ENCODE results near the gene NFIC.

NFIC gene

DNA sequence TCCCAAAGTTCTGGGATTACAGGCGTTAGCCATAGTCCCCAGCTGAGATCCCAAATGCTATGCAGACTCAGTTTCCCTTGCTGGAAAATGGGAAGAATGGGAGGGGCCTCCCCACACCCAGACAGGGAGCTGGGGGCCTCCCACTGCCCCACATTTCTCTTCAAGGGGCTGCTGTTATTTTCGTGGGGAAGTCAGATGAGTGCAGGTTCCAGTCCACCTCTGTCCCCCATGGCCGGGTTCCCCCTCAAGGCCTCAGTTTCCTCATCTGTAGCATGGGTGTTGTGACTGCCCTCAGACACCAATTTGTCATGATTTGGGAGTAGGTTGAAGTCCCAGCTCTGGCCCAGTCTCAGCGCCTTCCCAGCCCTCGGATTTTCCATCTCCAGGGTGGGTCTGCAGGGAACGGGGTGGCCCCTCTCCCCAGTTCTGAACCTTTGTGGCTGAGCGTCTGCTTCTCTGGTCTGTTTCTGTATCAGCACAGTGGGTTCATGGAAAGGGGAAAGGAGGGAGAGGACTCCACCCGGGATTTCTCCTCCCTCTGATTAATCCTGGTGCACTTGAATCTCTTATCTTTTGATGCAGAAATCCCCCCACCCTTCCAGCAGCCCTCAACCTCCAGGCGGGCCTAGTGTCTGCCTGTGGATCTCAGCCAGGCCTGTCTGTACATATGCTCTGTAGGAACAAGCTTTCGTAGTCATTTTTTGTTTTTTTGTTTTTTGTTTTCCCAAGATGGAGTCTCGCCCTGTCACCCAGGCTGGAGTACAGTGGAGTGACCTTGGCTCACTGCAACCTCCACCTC is 12.2 kb downstream of the NFIC start:
- Histone ChIP-seq H3K4me3 (ENCODE audit: low read depth, low read length) (no peak overlapping the region), H3K4me1 (ENCODE audit: control insufficient read depth, insufficient read depth, low read length) (no peaks in the 10 kb centered on the region; the same call in 1 of the 2 replicates), H3K27ac (ENCODE audit: low read depth, low read length) (no peak overlapping the region), H3K9ac (ENCODE audit: low read length) (no peak overlapping the region), H3K9me3 (ENCODE audit: control insufficient read depth, insufficient read depth, low read depth, low read length) (no peaks in the 10 kb centered on the region), H3K27me3 (ENCODE audit: control insufficient read depth, insufficient read depth, low read length) (peaks cover 29% of the 10 kb centered on the region), H3K36me3 (ENCODE audit: control insufficient read depth, insufficient read depth, low read length) (no peaks in the 10 kb centered on the region)

DNA sequence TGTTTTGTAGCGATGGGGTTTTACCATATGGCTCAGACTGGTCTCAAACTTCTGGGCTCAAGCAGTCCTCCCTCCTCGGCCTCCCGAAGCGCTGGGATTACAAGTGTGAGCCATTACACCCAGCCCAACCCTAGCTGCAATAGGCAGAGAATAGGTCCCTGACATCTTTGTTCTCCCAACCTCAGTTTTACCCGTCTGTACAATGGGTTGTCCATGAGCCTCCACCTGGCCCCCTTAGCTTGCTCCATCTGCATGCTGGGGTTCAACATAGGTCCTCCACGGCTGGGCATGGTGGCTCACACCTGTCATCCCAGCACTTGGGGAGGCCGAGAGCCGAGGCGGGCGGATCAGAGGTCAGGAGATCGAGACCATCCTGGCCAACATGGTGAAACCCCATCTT is 14.4 kb downstream of the NFIC start:
- Histone ChIP-seq H3K9ac (ENCODE audit: low read length) (no peak overlapping the region), H3K4me1 (ENCODE audit: control insufficient read depth, insufficient read depth, low read length) (no peaks in the 10 kb centered on the region), H3K36me3 (ENCODE audit: control insufficient read depth, insufficient read depth, low read length) (no peaks in the 10 kb centered on the region), H3K27ac (ENCODE audit: low read depth, low read length) (no peak overlapping the region), H3K9me3 (ENCODE audit: control insufficient read depth, insufficient read depth, low read depth, low read length) (no peaks in the 10 kb centered on the region), H3K4me3 (ENCODE audit: low read depth, low read length) (no peak overlapping the region), H3K27me3 (ENCODE audit: control insufficient read depth, insufficient read depth, low read length) (0 out of 2 replicates have a peak, but pooled peaks cover 10% of the 10 kb centered on the region)

DNA sequence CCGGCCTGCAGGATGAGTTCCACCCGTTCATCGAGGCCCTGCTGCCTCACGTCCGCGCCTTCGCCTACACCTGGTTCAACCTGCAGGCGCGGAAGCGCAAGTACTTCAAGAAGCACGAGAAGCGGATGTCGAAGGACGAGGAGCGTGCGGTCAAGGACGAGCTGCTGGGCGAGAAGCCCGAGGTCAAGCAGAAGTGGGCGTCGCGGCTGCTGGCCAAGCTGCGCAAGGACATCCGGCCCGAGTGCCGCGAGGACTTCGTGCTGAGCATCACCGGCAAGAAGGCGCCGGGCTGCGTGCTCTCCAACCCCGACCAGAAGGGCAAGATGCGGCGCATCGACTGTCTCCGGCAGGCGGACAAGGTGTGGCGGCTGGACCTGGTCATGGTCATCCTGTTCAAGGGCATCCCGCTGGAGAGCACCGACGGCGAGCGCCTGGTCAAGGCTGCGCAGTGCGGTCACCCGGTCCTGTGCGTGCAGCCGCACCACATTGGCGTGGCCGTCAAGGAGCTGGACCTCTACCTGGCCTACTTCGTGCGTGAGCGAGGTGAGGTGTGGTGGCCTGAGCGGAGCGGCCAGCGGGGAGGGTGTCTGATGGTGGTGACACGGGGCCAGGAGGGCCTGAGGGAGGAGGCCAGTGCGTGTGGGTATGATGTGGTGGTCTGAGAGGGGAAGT is 15.5 kb downstream of the NFIC start:
- H3K9me3 ChIP-seq (ENCODE audit: control insufficient read depth, insufficient read depth, low read depth, low read length), result no peaks in the 10 kb centered on the region
- H3K27ac ChIP-seq (ENCODE audit: low read depth, low read length), result no peak overlapping the region
- no peak overlapping the region for H3K9ac ChIP-seq (ENCODE audit: low read length)
- H3K4me1 ChIP-seq (ENCODE audit: control insufficient read depth, insufficient read depth, low read length), result no peaks in the 10 kb centered on the region
- H3K27me3 ChIP-seq (ENCODE audit: control insufficient read depth, insufficient read depth, low read length), result 0 out of 2 replicates have a peak, but pooled peaks cover 8% of the 10 kb centered on the region
- H3K4me3 ChIP-seq (ENCODE audit: low read depth, low read length), result no peak overlapping the region
- H3K36me3 ChIP-seq (ENCODE audit: control insufficient read depth, insufficient read depth, low read length), result no peaks in the 10 kb centered on the region

DNA sequence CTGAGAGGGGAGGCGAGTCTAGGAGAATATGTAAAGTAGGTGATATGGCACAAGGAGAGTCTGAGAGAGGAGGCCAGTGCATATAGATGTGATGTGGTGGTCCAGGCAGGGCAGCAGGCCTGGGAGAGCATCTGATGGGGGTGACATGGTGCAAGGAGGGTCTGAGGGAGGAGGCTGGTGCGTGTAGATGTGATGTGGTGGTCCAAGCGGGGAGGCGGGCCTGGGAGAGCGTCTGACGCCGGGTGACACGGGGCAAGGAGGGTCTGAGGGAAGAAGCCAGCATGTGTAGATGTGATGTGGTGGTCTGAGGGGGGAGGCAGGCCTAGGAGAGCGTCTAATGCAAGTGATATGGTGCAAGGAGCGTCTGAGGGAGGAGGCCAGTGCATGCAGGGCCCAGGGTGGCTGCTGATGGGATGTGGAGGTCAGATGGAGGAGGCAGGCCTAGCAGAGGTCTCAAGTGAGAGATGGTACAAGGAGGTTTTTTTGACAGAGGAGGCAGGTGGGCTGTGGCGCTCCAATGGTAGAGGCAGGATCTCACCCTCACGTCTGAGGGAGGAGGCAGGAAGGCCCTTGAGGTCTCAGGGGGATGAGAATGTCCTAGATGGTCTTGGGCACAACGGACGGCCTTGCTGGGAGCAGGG is 16.2 kb downstream of the NFIC start:
- H3K4me1 ChIP-seq (ENCODE audit: control insufficient read depth, insufficient read depth, low read length), result no peaks in the 10 kb centered on the region
- H3K9me3 ChIP-seq (ENCODE audit: control insufficient read depth, insufficient read depth, low read depth, low read length), result no peaks in the 10 kb centered on the region
- H3K4me3 ChIP-seq (ENCODE audit: low read depth, low read length), result no peak overlapping the region
- H3K27ac ChIP-seq (ENCODE audit: low read depth, low read length), result no peak overlapping the region
- H3K9ac ChIP-seq (ENCODE audit: low read length), result no peak overlapping the region
- H3K36me3 ChIP-seq (ENCODE audit: control insufficient read depth, insufficient read depth, low read length), result no peaks in the 10 kb centered on the region
- H3K27me3 ChIP-seq (ENCODE audit: control insufficient read depth, insufficient read depth, low read length), result 0 out of 2 replicates have a peak, but pooled peaks cover 8% of the 10 kb centered on the region

DNA sequence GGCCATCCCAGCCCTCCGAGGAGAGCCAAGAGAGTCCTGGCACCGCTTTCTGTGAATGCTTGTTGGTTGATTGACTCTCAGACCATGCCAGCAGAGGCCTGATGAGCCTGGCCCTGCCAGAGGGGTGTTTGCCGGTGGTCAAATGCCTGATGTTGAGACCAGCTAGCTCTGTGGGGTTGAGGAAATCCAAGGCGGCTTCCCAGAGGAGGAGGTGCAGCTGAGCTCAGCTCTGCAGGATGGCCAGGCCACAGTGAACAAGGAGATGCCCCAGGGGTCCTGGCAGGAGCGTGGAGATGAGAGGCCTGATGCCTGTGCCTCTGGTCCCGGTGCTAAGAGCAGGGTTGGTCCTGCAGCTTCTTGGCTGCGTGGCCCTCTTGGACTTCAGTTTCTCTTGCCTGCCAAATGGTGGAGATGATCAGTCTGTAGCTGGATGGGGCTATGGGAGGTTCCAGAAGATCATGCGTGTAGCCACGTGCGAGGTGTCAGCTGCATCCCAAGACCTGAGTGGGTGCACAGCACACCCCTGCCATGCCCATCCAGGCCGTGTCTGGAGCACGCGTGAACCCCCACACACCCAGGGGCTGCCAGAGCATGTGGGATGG is 16.8 kb downstream of the NFIC start:
- H3K4me3 ChIP-seq (ENCODE audit: low read depth, low read length), result no peak overlapping the region
- no peaks in the 10 kb centered on the region for H3K4me1 ChIP-seq (ENCODE audit: control insufficient read depth, insufficient read depth, low read length)
- no peak overlapping the region for H3K27ac ChIP-seq (ENCODE audit: low read depth, low read length)
- H3K36me3 ChIP-seq (ENCODE audit: control insufficient read depth, insufficient read depth, low read length), result no peaks in the 10 kb centered on the region
- H3K9me3 ChIP-seq (ENCODE audit: control insufficient read depth, insufficient read depth, low read depth, low read length), result no peaks in the 10 kb centered on the region
- 0 out of 2 replicates have a peak, but pooled peaks cover 8% of the 10 kb centered on the region for H3K27me3 ChIP-seq (ENCODE audit: control insufficient read depth, insufficient read depth, low read length)
- no peak overlapping the region for H3K9ac ChIP-seq (ENCODE audit: low read length)

DNA sequence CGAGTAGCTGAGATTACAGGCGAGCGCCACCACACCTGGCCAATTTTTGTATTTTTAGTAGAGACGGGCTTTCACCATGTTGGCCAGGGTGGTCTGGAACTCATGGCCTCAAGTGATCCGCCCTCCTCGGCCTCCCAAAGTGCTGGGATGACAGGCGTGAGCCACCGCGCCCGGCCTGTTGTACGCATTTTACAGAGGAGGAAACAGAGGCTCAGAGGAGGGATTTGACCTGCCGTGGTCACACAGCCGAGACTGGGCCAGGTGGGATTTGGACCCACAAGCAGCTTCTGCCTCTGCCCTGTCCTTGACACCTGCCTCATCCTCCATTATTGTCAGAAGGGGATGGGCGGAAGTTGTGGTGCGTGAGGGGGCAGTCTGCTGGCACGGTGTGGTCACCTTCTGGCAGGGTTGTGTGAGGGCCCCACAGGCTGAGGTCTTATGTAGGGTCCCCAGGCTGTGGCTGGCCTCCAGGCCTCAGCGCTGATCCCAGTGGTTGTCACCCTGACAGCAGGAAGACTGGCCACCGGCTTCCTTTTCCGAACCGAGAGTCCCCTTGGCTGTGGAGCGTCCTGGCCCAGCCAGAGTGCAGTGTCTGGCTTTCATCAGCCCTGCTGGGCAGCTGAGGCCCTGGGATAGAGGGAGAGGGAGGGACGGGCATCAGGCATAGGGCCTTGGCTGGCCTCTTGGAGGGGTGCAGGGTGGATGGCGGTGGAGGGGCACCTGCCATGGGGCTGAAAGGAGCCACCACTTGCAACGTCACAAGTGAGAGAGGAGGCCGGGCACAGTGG is 20.3 kb downstream of the NFIC start:
- Histone ChIP-seq H3K27me3 (ENCODE audit: control insufficient read depth, insufficient read depth, low read length) (0 out of 2 replicates have a peak, but pooled peaks cover 12% of the 10 kb centered on the region), H3K9ac (ENCODE audit: low read length) (no peak overlapping the region), H3K27ac (ENCODE audit: low read depth, low read length) (no peak overlapping the region), H3K4me3 (ENCODE audit: low read depth, low read length) (no peak overlapping the region), H3K36me3 (ENCODE audit: control insufficient read depth, insufficient read depth, low read length) (no peaks in the 10 kb centered on the region), H3K9me3 (ENCODE audit: control insufficient read depth, insufficient read depth, low read depth, low read length) (no peaks in the 10 kb centered on the region), H3K4me1 (ENCODE audit: control insufficient read depth, insufficient read depth, low read length) (peaks cover 7% of the 10 kb centered on the region; the same call in 1 of the 2 replicates)

DNA sequence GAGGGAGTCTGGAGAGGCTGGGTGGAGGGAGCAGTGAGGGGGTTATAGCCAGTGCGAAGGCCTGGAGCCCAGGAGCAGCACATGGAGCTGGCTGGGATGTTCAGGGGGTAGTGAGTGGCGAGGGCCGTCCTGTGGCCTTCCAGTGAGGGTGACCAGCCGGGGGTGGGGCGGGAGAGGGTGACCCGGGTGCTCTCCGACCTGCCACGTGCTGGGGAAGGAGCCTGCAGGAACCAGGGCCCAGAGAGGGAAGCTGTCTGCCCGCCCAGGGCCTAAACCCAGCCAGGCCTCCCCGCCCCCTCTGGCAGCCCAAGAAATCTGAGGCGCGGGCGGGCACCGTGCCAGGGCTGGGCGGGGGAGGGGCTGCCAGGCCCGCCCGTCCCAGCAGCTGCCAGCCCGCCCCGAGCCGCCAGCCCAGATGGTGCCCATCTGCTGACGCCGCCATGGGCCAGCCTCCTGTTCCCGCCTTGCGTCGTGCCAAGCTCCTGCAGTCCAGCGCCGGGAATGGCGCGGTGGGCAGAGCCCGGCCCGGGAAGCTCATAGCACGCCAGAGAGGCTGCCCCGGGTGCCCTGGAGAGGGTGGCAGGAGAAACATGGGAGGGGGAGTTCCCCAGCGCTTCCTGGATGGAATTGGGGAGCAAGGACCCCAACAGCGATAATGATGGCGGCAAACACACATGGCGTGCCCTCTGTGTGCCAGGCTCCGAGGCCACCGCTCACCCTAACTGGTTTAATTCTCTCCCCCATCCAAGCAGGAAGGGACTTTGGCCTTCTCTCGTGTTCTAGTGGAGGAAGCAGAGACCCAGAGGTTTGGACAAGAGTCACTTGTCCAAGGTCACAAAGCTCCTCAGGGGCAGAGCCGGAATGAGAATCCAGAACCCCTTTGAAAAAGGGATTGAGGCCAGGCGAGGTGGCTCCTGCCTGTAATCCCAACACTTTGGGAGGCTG is 21.5 kb downstream of the NFIC start:
- Histone ChIP-seq H3K27me3 (ENCODE audit: control insufficient read depth, insufficient read depth, low read length) (0 out of 2 replicates have a peak, but pooled peaks cover 10% of the 10 kb centered on the region), H3K4me1 (ENCODE audit: control insufficient read depth, insufficient read depth, low read length) (peaks cover 7% of the 10 kb centered on the region; the same call in 1 of the 2 replicates)

DNA sequence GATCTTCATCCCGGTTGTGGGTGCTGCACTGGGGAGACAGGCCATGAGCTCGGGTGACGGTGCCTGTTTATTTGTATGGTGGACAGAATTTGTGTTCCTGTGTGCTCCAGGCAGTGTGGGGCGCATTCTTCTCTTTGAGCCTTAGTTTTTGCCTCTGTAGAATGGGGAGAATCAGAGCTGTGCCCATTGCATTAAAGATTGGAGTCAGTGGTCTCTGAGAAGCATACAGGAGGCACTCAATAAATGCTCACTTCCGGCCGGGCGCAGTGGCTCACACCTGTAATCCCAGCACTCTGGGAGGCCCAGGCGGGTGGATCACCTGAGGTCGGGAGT is 23.0 kb downstream of the NFIC start:
- no peak overlapping the region for H3K27ac ChIP-seq (ENCODE audit: low read depth, low read length)
- peaks cover 7% of the 10 kb centered on the region; the same call in 1 of the 2 replicates for H3K4me1 ChIP-seq (ENCODE audit: control insufficient read depth, insufficient read depth, low read length)
- H3K27me3 ChIP-seq (ENCODE audit: control insufficient read depth, insufficient read depth, low read length), result 0 out of 2 replicates have a peak, but pooled peaks cover 6% of the 10 kb centered on the region
- no peaks in the 10 kb centered on the region for H3K9me3 ChIP-seq (ENCODE audit: control insufficient read depth, insufficient read depth, low read depth, low read length)
- no peaks in the 10 kb centered on the region for H3K36me3 ChIP-seq (ENCODE audit: control insufficient read depth, insufficient read depth, low read length)
- H3K4me3 ChIP-seq (ENCODE audit: low read depth, low read length), result no peak overlapping the region
- H3K9ac ChIP-seq (ENCODE audit: low read length), result no peak overlapping the region

More for the DNA sequence above, 21.5 kb downstream of the NFIC start:
- Histone ChIP-seq H3K27ac (ENCODE audit: low read depth, low read length) (no peak overlapping the region), H3K9ac (ENCODE audit: low read length) (no peak overlapping the region), H3K4me3 (ENCODE audit: low read depth, low read length) (no peak overlapping the region), H3K9me3 (ENCODE audit: control insufficient read depth, insufficient read depth, low read depth, low read length) (no peaks in the 10 kb centered on the region), H3K36me3 (ENCODE audit: control insufficient read depth, insufficient read depth, low read length) (no peaks in the 10 kb centered on the region)

DNA sequence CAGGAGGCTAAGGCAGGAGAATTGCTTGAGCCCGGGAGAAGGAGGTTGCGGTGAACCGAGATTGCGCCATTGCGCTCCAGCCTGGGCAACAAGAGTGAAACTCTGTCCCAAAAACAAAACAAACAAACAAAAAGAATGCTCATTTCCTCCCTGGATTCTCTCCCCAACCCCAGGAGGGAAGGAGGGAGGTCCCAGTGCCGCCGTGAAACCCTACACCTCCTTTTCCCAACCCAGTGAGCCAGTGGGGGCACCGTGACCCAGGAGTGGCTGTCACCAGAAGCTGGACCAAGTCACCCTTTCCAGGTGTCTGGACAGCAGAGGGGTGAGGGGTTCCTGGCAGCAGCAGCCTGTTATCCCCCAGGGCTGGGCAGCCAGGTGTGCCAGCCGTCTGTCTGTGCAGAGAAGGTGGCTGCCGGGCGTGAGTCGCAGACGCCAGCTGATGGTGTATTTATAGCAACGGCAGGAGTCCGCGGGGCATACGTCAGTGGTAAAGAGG is 23.5 kb downstream of the NFIC start:
- no peak overlapping the region for H3K27ac ChIP-seq (ENCODE audit: low read depth, low read length)
- H3K4me1 ChIP-seq (ENCODE audit: control insufficient read depth, insufficient read depth, low read length), result peaks cover 7% of the 10 kb centered on the region; the same call in 1 of the 2 replicates
- H3K4me3 ChIP-seq (ENCODE audit: low read depth, low read length), result no peak overlapping the region
- 0 out of 2 replicates have a peak, but pooled peaks cover 6% of the 10 kb centered on the region for H3K27me3 ChIP-seq (ENCODE audit: control insufficient read depth, insufficient read depth, low read length)
- no peaks in the 10 kb centered on the region for H3K9me3 ChIP-seq (ENCODE audit: control insufficient read depth, insufficient read depth, low read depth, low read length)
- H3K36me3 ChIP-seq (ENCODE audit: control insufficient read depth, insufficient read depth, low read length), result no peaks in the 10 kb centered on the region
- H3K9ac ChIP-seq (ENCODE audit: low read length), result no peak overlapping the region

Measured in HUES6 (cell line).